Measurements from ENCODE around the gene TIMP4. TPM values are rescaled to one million over a fixed set of nuclear protein-coding genes. Genes with fewer than 3 reads are reported as not detected.

TIMP4 gene
- total RNA-seq, 1 experiment from 2014 or later = 15.5 TPM

DNA sequence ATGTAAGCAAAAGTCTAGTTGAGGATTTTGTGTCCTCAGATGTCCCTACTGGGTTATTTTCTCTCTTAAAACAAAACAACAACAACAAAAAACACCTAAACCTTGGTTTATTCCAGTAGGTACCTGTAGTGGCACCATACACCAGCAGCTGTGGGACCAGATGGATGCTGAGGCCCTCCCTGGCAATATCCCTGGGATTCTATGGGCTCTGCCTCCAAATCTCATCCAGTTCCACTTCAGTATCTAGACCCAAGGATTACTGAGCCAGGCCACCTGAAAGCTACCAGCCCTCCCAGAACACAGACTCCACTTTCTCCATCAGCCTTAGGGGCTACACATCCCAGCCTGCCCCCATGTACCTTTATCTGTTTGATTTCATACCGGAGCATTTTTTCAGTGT lies 1.7 kb downstream of the TIMP4 start:
- DNase-seq = no peak
- H3K9me3 ChIP-seq (ENCODE audit: insufficient read depth, low read depth) = no peaks in the 10 kb centered on the region
- no peak overlapping the region for H2AFZ ChIP-seq
- peaks cover 42% of the 10 kb centered on the region for H3K4me1 ChIP-seq (replicated peaks; ENCODE audit: insufficient read depth)
- no peaks in the 10 kb centered on the region for H4K20me1 ChIP-seq (ENCODE audit: insufficient read depth)
- peaks cover 22% of the 10 kb centered on the region; the same call in 1 of the 2 replicates for H3K36me3 ChIP-seq (ENCODE audit: low read depth)
- ChIA-PET CTCF (interaction anchor here (1.6 kb wide), 1 partner anchor 19 kb away, joined by 4 read pairs; no protein-coding TSS in a partner anchor), POLR2A (ENCODE audit: unreplicated experiment) (no interaction called here)
- BruUV-seq (replicated peaks) = no TSS peak
- no peak for TF ChIP-seq EZH2 (IDR thresholded peaks at IDR 0.05; ENCODE audit: low read depth)
- TF ChIP-seq, protein P1, sequence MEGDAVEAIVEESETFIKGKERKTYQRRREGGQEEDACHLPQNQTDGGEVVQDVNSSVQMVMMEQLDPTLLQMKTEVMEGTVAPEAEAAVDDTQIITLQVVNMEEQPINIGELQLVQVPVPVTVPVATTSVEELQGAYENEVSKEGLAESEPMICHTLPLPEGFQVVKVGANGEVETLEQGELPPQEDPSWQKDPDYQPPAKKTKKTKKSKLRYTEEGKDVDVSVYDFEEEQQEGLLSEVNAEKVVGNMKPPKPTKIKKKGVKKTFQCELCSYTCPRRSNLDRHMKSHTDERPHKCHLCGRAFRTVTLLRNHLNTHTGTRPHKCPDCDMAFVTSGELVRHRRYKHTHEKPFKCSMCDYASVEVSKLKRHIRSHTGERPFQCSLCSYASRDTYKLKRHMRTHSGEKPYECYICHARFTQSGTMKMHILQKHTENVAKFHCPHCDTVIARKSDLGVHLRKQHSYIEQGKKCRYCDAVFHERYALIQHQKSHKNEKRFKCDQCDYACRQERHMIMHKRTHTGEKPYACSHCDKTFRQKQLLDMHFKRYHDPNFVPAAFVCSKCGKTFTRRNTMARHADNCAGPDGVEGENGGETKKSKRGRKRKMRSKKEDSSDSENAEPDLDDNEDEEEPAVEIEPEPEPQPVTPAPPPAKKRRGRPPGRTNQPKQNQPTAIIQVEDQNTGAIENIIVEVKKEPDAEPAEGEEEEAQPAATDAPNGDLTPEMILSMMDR (conservative IDR thresholded peaks at IDR 0.05) = no peak
- no peaks in the 10 kb centered on the region for H3K9me2 ChIP-seq (ENCODE audit: insufficient read depth)
- intact Hi-C loops (cut with micrococcal nuclease; ENCODE audit: unreplicated experiment) = no loop called here
- H3F3A ChIP-seq (ENCODE audit: insufficient read depth, low read depth) = peaks cover 41% of the 10 kb centered on the region
- H3K79me2 ChIP-seq (ENCODE audit: low read depth) = 0 out of 2 replicates have a peak, but pooled peaks cover 12% of the 10 kb centered on the region
- H3K4me2 ChIP-seq = peak overlapping the region; percentile 83
- H3K27me3 ChIP-seq (ENCODE audit: insufficient read depth, low read depth) = no peaks in the 10 kb centered on the region
- H3K27ac ChIP-seq = peak overlapping the region; percentile 84; the same call in 1 of the 2 replicates
- H3K4me3 ChIP-seq = no peak overlapping the region

DNA sequence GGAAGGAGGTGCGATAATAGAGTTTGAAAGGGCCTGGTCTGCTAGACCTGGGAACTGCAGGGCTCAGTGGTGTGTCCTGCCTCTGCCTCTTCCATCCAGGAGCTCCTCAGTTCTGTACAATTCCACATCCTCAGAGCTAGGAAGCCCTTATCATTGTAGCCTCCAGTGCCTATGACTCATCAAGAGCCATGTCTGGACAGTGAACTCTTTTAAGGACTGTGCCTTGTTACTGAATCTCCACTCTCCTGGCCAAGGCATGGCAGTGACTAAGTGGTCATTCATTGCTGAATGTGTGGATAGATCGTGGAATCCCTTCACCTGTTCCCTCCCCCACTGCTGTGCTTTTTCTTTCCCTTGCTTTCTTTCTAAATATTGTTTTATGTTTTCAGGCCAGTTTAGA lies 2.9 kb downstream of the TIMP4 start:
- no peak for TF ChIP-seq EZH2 (IDR thresholded peaks at IDR 0.05; ENCODE audit: low read depth)
- TF ChIP-seq, protein P1 (conservative IDR thresholded peaks at IDR 0.05) = no peak
- no TSS peak for BruUV-seq (replicated peaks)
- Histone ChIP-seq H3K4me1 (replicated peaks; ENCODE audit: insufficient read depth) (peaks cover 42% of the 10 kb centered on the region), H3K79me2 (ENCODE audit: low read depth) (0 out of 2 replicates have a peak, but pooled peaks cover 12% of the 10 kb centered on the region), H3F3A (ENCODE audit: insufficient read depth, low read depth) (peaks cover 41% of the 10 kb centered on the region), H3K36me3 (ENCODE audit: low read depth) (peaks cover 22% of the 10 kb centered on the region; the same call in 1 of the 2 replicates), H3K27ac (peak overlapping the region; percentile 67), H3K9me3 (ENCODE audit: insufficient read depth, low read depth) (no peaks in the 10 kb centered on the region), H3K27me3 (ENCODE audit: insufficient read depth, low read depth) (no peaks in the 10 kb centered on the region), H3K4me2 (peak overlapping the region; percentile 83), H3K4me3 (no peak overlapping the region), H4K20me1 (ENCODE audit: insufficient read depth) (no peaks in the 10 kb centered on the region), H2AFZ (no peak overlapping the region), H3K9me2 (ENCODE audit: insufficient read depth) (no peaks in the 10 kb centered on the region)
- DNase-seq = peak; percentile 59 to 87
- CTCF ChIA-PET = interaction anchor here (0.8 to 1.6 kb wide), 2 partner anchors 20 to 21 kb away, joined by 3 to 4 read pairs; no protein-coding TSS in a partner anchor
- intact Hi-C loops (cut with micrococcal nuclease; ENCODE audit: unreplicated experiment) = no loop called here
- POLR2A ChIA-PET (ENCODE audit: unreplicated experiment) = interaction anchor here (0.6 to 0.7 kb wide), 2 partner anchors 132 to 469 kb away, joined by 3 read pairs; no protein-coding TSS in a partner anchor

DNA sequence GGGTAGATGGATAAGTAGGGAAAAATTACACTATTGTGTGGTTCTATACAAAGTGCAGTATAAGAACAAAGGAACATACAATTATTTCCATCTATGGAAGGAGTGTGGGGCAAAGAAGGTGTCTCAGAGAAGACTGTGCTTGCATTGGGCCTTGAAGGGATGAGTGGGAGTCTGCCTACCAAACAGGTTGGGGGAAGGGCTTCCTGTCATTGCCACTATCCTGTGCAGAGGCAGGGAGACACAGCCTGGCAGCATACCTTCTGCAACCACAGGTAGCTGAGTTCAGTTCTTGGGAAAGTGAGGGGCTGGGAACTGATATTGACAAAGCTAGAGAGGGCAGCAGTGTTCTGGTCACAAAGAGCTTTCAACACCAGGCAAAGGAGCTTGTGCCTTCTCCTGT lies 3.4 kb downstream of the TIMP4 start:
- no peak for DNase-seq
- POLR2A ChIA-PET (ENCODE audit: unreplicated experiment) = interaction anchor here (0.6 kb wide), 1 partner anchor 132 kb away, joined by 3 read pairs; no protein-coding TSS in a partner anchor
- intact Hi-C loops (cut with micrococcal nuclease; ENCODE audit: unreplicated experiment) = no loop called here
- Histone ChIP-seq H3K27ac (peak overlapping the region; percentile 67), H2AFZ (no peak overlapping the region), H3K9me3 (ENCODE audit: insufficient read depth, low read depth) (no peaks in the 10 kb centered on the region), H3K36me3 (ENCODE audit: low read depth) (peaks cover 22% of the 10 kb centered on the region; the same call in 1 of the 2 replicates), H4K20me1 (ENCODE audit: insufficient read depth) (no peaks in the 10 kb centered on the region), H3K4me2 (peak overlapping the region; percentile 83), H3K27me3 (ENCODE audit: insufficient read depth, low read depth) (no peaks in the 10 kb centered on the region), H3K79me2 (ENCODE audit: low read depth) (0 out of 2 replicates have a peak, but pooled peaks cover 12% of the 10 kb centered on the region), H3F3A (ENCODE audit: insufficient read depth, low read depth) (peaks cover 40% of the 10 kb centered on the region), H3K9me2 (ENCODE audit: insufficient read depth) (no peaks in the 10 kb centered on the region), H3K4me3 (no peak overlapping the region), H3K4me1 (replicated peaks; ENCODE audit: insufficient read depth) (peaks cover 42% of the 10 kb centered on the region)
- TF ChIP-seq, protein P1 (conservative IDR thresholded peaks at IDR 0.05) = no peak
- no peak for TF ChIP-seq EZH2 (IDR thresholded peaks at IDR 0.05; ENCODE audit: low read depth)
- CTCF ChIA-PET = interaction anchor here (1.6 kb wide), 1 partner anchor 20 kb away, joined by 4 read pairs; no protein-coding TSS in a partner anchor
- BruUV-seq (replicated peaks) = no TSS peak
